Central memory CD4-positive, alpha-beta T cell (primary cell): ENCODE data around the gene PPIP5K2.
A peak's percentile ranks its signal among the peaks of the same experiment; 100 is the strongest.
"Not testable (repeated sequence)": the region's sequence is repeated elsewhere in the genome, so short reads cannot be mapped to it uniquely, and the experiment has no call there.

Experiments
- DNase-seq: peaks from one replicate; pipeline ENCODE4 v3.0.0; 2022
- total RNA-seq, 3 experiments: gene quantifications; one replicate each; lab custom pipeline; 2026; lab: John Stamatoyannopoulos, UW

The PPIP5K2 gene
- 73.7 to 96.6 (median 92.8) reads per million in 3 experiments for total RNA-seq

DNA sequence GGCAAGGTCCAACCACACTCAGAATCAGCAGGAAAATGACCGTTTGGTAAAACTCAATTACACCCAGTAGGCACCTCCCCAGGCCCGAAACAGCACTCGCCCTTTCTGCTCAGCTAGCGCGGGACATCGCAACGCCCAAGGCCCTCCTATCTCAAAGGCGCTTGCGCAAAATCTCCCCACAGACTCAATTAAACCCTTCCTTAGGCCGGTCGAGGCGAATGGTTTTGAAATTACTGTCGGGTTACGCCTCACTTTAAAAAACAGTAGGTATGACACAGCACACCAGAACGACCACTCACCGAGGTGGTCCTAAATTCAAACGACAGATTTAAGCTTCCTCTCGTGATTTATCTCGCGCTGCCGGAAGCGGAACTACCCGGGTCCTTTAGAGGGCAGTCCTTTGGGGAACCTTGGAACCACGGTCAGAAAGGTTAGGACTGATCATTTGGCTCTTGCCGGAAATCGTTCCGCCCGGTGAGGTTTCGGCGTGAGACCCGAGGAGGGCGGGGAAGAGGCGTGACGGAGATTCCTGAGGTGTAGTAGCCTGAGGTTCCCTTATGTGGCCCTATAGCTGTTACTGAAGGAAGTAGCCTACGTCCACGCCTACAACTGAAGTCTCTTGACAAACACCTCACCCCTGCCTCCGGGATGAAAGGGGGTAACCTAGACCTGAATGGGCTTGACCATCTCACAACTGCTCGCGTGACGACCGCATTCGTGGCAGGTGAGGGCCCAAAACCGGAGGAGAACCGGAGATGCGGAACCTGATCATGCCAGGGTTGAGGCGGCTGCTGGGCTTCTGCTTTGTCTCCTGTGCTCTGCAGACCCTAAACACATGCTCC, at the start of gene PPIP5K2, which contains the start of gene GIN1:
Gene PPIP5K2 (plus strand): TSS at position 537 of the 842 bp plus-strand sequence. CDS start 9,289 bp downstream, outside the sequence.
Gene GIN1 (minus strand): TSS at position 374 of the 842 bp plus-strand sequence. CDS start 11,431 bp downstream, outside the sequence.
- DNase-seq, result peak; percentile 97

DNA sequence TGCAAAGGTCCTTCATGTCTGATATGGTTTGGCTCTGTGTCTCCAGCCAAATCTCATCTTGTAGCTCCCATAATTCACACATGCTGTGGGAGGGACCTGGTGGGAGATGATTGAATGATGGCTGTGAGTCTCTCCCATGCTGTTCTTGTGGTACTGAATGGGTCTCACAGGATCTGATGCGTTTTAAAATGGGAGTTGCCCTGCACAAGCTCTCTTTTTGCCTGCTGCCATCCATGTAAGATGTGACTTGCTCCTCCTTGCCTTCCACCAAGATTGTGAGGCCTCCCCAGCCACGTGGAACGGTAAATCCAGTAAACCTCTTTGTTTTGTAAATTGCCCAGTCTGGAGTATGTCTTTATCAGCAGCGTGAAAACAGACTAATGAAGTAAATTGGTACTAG, 46.6 kb upstream of the PPIP5K2 start:
- not testable (repeated sequence) for DNase-seq

GRCh38 chr5:103075442-103075841, 44.7 kb upstream of the PPIP5K2 start:
- no peak for DNase-seq

GRCh38 chr5:103079796-103080195, 40.3 kb upstream of the PPIP5K2 start:
- no peak for DNase-seq

GRCh38 chr5:103086547-103086946, 33.6 kb upstream of the PPIP5K2 start:
- DNase-seq, result no peak

- DNase-seq, result no peak
These were observed 30.8 kb upstream of the PPIP5K2 start for GRCh38 chr5:103089272-103089671.

- no peak for DNase-seq
These were observed 29.3 kb upstream of the PPIP5K2 start for GRCh38 chr5:103090791-103091190.

- no peak for DNase-seq
These were observed 27.4 kb upstream of the PPIP5K2 start for GRCh38 chr5:103092676-103093075.

- DNase-seq, result no peak
These were observed 26.4 kb upstream of the PPIP5K2 start for GRCh38 chr5:103093727-103094126.

GRCh38 chr5:103094737-103095136, 25.4 kb upstream of the PPIP5K2 start:
- DNase-seq, result no peak

- DNase-seq, result no peak
These were observed 21.1 kb upstream of the PPIP5K2 start for GRCh38 chr5:103098993-103099392.

DNA sequence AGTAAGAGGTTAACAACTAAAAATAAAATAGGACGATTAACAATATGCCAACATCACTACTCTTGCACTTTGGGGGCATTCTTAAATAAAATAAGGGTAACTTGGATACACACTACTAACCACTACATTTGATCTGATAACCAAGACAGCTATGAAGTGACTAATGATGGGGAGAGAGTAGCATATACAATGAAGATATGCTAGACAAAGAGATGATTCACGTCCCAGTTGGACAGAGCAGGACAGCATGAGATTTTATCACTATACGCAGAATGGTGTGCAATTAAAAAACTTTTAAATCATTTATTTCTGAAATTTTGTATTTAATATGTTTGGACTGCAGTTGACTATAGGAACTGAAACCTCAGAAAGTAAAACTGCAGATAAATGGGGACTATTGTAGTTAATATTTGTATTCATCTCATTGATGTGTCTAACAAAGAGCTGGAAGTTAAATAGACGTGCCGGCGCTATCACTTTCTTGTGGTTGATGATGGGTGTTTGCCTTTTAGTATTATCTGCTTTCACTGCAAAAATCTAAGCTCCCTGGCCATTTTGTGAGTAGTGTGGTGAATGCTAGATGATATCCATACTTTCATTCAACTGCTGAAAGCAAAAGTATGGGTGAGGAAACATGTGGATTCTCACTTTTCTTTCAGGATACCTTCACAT, 18.9 kb upstream of the PPIP5K2 start:
- no peak for DNase-seq

DNA sequence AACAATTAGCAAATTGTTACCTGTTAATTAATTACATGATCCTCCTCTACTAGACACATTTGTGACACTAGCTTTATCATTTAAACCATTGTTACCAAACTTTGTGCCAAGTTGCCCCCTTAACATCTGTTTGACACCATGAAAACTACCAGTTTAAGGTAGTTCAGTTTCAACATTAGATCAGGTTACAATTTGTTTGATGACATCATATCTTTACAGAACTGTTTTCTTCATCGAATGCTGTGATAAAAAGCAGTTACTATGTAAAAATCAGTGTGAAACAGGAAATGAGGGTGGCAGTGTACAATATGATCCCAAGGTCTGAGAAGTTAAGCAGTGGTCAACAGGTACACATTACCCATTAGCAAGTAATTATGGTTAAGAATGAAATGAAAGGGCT, 17.9 kb upstream of the PPIP5K2 start:
- DNase-seq, result no peak

DNA sequence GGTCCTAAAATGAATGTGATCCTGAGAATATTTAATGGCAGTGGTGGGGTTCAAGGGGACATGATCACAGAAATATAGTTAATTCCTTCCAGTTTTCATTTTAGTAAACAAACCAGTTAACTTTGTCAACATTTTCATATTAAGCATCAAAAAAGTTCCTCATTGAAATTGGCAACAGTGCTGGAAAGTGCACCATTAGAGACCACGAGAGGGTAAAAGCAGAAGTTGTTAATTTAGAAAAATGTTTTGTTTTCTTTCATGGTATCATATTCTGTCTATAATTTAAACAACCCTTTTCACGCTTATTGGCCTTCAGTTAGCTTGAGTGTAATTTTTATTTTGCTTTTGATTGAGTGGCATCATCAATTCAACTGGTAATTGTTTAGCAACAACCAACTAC, 12.0 kb upstream of the PPIP5K2 start:
- DNase-seq, result no peak

DNA sequence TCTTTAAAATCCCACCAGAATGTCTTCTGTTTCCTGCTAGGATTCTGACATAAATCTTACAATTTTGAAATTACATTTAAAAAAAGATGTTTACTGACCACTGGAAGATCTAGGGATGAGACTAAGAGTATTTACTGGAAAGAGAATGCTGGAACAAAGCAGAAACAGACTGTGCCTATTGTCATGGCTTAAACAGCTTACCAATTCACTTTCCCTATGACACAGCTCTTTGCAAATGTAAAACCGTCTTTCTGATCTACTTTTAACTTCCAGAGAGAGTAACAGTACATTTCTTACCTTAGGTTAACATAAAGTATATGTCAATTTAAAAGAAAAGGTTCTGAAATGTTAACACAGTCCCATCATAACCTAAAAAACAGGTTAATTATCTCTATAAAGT, 10.8 kb upstream of the PPIP5K2 start:
- no peak for DNase-seq

DNA sequence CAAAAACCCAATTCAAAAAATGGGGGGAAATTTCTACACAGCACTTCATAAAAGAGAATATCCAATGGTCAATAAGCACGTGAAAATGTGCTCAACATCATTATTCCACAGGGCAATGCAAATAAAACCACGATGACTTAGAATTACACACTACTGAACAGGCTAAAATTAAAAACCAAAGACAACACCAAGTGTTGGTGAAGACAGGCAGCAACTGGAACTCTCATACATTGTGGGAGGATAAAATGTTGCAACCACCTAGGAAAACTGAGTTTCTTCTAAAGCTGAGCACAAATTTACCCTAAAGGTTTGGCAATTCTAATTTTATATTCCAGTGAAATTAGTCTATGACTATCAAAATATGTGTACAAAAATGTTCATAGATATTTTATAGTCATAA, 9.7 kb upstream of the PPIP5K2 start:
- DNase-seq, result no peak

GRCh38 chr5:103111468-103111867, 8.6 kb upstream of the PPIP5K2 start:
- peak; percentile 61 for DNase-seq

- no peak for DNase-seq
These were observed 7.2 kb upstream of the PPIP5K2 start for GRCh38 chr5:103112910-103113309.

DNA sequence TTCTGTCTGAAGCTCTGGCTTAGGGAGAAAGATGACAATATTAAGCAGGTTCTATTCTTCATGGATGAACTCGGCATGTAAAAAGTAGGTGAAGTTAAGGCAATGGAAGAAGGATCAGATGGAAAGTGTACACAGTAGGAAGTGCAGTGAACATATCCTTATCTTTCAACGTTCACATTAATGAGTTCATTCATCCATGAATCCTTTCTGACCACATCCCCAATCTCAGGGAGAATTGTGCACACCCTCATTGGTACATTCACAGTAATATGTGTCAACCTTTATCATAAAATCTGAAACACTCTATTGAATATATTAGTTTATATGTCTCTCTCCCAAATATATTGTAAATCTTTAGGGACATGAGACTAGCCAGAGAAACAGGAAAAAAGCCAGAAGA, 5.7 kb upstream of the PPIP5K2 start:
- no peak for DNase-seq

DNA sequence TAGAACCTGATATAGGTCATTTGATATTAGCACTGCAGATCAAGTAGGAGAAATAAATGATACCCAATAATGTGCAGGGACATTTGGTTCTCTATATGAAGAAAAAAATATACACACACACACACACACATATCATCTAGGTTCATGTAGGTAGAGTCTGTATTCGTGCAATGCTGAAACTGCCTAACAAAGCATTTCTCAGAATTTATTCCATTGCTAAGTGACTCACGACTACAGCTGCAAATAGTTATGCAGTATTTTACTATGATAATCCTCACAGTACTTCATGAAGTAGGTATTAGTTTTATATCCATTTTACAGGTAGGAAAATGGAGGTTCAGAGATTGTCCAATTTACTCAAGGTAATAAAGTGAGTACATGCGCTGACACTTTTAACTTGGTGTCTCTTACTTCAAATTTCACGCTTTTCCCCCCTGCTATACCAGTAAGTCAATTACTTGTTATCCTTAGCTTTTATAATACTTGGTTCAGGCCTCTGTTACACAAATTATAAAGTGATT, 2.6 kb upstream of the PPIP5K2 start:
- no peak for DNase-seq

GRCh38 chr5:103119070-103119764, 884 bp upstream of the PPIP5K2 start:
- peak; percentile 36 for DNase-seq

GRCh38 chr5:103120607-103121200, 603 bp downstream of the PPIP5K2 start:
- no peak for DNase-seq

- no peak for DNase-seq
These were observed 2.1 kb downstream of the PPIP5K2 start for GRCh38 chr5:103122242-103122641.
